HCT116 (cell line): Measurements from ENCODE around the gene DCDC2C. TPM values are rescaled to one million over a fixed set of nuclear protein-coding genes. Genes with fewer than 3 reads are reported as not detected.

ENCODE experiments used
- ATAC-seq: fragments of 200-7000 bp; cut with Tn5 transposase; 2 replicates; pipeline ENCODE4 v1.9.1; 2020; ENCODE audit warnings: mild to moderate bottlenecking, moderate library complexity
- BruUV-seq: library from RNA; stranded (reverse); fragments of 400-500 nt; replicated peaks from 2 replicates; lab custom pipeline; 2021; lab: Mats Ljungman, UMichigan
- CTCF ChIA-PET: fragments of 300-600 bp; sonication (Branson Sonifier 250); formaldehyde crosslinking; loops from one replicate; lab custom pipeline; 2021; ENCODE audit warnings: antibody characterized with exemption; lab: Charles Lee
- POLR2A ChIA-PET: fragments of 300-600, 350-600 bp; sonication (Branson Sonifier 250); formaldehyde crosslinking; loops from one replicate; lab custom pipeline; 2021; ENCODE audit warnings: antibody characterized with exemption; lab: Charles Lee
- RAD21 ChIA-PET, 2 experiments: fragments of 300-600 bp; sonication (Branson Sonifier 250); formaldehyde crosslinking; loops; one replicate each; lab custom pipeline; 2023; ENCODE audit warnings: low total read pairs in 2 of 2; ENCODE audit not compliant: uncharacterized antibody in 2 of 2, unreplicated experiment in 2 of 2, low non-redundant PET in 1 of 2; lab: Charles Lee
- DNase-seq: peaks from one replicate; pipeline ENCODE4 v3.0.0-alpha.2; 2010; ENCODE audit warnings: low read depth, low spot score
- H2AFZ ChIP-seq: fragments of 200-600 bp; shearing (Covaris generic), sonication (generic); 2 replicates; pipeline ENCODE4 v1.6.1; 2017; ENCODE audit warnings: low read depth, mixed run types, mixed read lengths, antibody characterized with exemption, low read length; ENCODE audit not compliant: poor library complexity, severe bottlenecking
- H3K27ac ChIP-seq: 2 replicates; pipeline ENCODE4 v1.5.1; 2012; ENCODE audit warnings: low read depth, low read length
- H3K27me3 ChIP-seq: fragments of 200-600 bp; sonication (generic); 2 replicates; pipeline ENCODE4 v1.6.1; 2016; ENCODE audit warnings: mixed run types, low read length, mixed read lengths; ENCODE audit not compliant: insufficient read depth
- H3K36me3 ChIP-seq, 2 experiments: fragments of 200-500 bp in 1 of 2; fragments of 200-600 bp in 1 of 2; sonication (Bioruptor generic) in 1 of 2; sonication (generic) in 1 of 2; 2 replicates each; pipeline versions ENCODE4 v1.5.1 to v1.6.1; 2014 to 2016; ENCODE audit warnings: low read length in 2 of 2, inconsistent platforms in 1 of 2, mixed read lengths in 1 of 2, mixed run types in 1 of 2; ENCODE audit not compliant: insufficient read depth in 2 of 2, control insufficient read depth in 1 of 2
- H3K4me1 ChIP-seq, 2 experiments: fragments of 200-600 bp in 1 of 2; sonication (generic) in 1 of 2; 2 replicates each; pipeline versions ENCODE4 v1.5.1 to v1.6.1; 2012 to 2017; ENCODE audit warnings: low read length in 2 of 2, inconsistent platforms in 1 of 2, mild to moderate bottlenecking in 1 of 2, mixed read lengths in 1 of 2, mixed run types in 1 of 2, moderate library complexity in 1 of 2; ENCODE audit not compliant: insufficient read depth in 2 of 2, control insufficient read depth in 1 of 2
- H3K4me2 ChIP-seq: fragments of 200-600 bp; sonication (generic); 2 replicates; pipeline ENCODE4 v1.6.1; 2017; ENCODE audit warnings: mixed run types, low read length, mixed read lengths
- H3K4me3 ChIP-seq, 2 experiments: fragments of 200-600 bp in 1 of 2; sonication (generic) in 1 of 2; replicated peaks in 1 of 2; 2 replicates each; pipeline ENCODE4 v1.5.1; 2011 to 2016; ENCODE audit warnings: low read length in 2 of 2, control low read depth in 1 of 2, low read depth in 1 of 2, mild to moderate bottlenecking in 1 of 2, mixed read lengths in 1 of 2, mixed run types in 1 of 2
- H3K79me2 ChIP-seq: fragments of 200-600 bp; sonication (generic); 2 replicates; pipeline ENCODE4 v1.6.1; 2017; ENCODE audit warnings: mild to moderate bottlenecking, mixed run types, low read length, moderate library complexity, mixed read lengths; ENCODE audit not compliant: insufficient read depth
- H3K9ac ChIP-seq: fragments of 200-600 bp; sonication (generic); 2 replicates; pipeline ENCODE4 v1.6.1; 2016; ENCODE audit warnings: low read length, mixed read lengths
- H3K9me2 ChIP-seq: fragments of 200-600 bp; sonication (generic), shearing (Covaris generic); 2 replicates; pipeline ENCODE4 v1.6.1; 2017; ENCODE audit warnings: mixed run types, mild to moderate bottlenecking, moderate library complexity; ENCODE audit not compliant: insufficient read depth
- H3K9me3 ChIP-seq, 2 experiments: fragments of 200-500 bp in 1 of 2; fragments of 200-600 bp in 1 of 2; sonication (Bioruptor generic) in 1 of 2; sonication (generic) in 1 of 2; 2 replicates each; pipeline ENCODE4 v1.6.1; 2014 to 2017; ENCODE audit warnings: low read length in 2 of 2, mixed read lengths in 2 of 2, inconsistent platforms in 1 of 2, low read depth in 1 of 2, mild to moderate bottlenecking in 1 of 2, mixed run types in 1 of 2, moderate library complexity in 1 of 2; ENCODE audit not compliant: control insufficient read depth in 1 of 2, insufficient read depth in 1 of 2
- H4K20me1 ChIP-seq: fragments of 200-600 bp; sonication (generic), shearing (Covaris generic); 2 replicates; pipeline ENCODE4 v1.6.1; 2017; ENCODE audit warnings: mixed run types, mild to moderate bottlenecking, moderate library complexity; ENCODE audit not compliant: insufficient read depth
- CBX3 ChIP-seq: IDR thresholded peaks from 2 replicates; pipeline ENCODE4 v1.6.1; 2012; ENCODE audit warnings: low read depth
- EGR1 ChIP-seq: IDR thresholded peaks from 2 replicates; pipeline ENCODE4 v1.6.1; 2012; ENCODE audit warnings: low read depth
- ELF1 ChIP-seq: IDR thresholded peaks from 2 replicates; pipeline ENCODE4 v1.6.1; 2012; ENCODE audit warnings: low read depth, borderline replicate concordance
- EZH2phosphoT487 ChIP-seq: fragments of 200-600 bp; IDR thresholded peaks from 2 replicates; pipeline ENCODE4 v1.6.1; 2018; ENCODE audit warnings: antibody characterized with exemption, borderline replicate concordance
- FOSL1 ChIP-seq: IDR thresholded peaks from 2 replicates; pipeline ENCODE4 v1.6.1; 2012; ENCODE audit warnings: low read depth
- POLR2A ChIP-seq: IDR thresholded peaks from 2 replicates; pipeline ENCODE4 v1.7.0; 2011; ENCODE audit warnings: borderline replicate concordance; ENCODE audit not compliant: insufficient read depth, insufficient read length; ENCODE audit errors: extremely low read depth
- SP1 ChIP-seq: IDR thresholded peaks from 2 replicates; pipeline ENCODE4 v1.6.1; 2012; ENCODE audit warnings: low read depth
- TCF7L2 ChIP-seq: IDR thresholded peaks from 2 replicates; pipeline ENCODE4 v1.7.0; 2011; ENCODE audit warnings: borderline replicate concordance, inconsistent platforms; ENCODE audit not compliant: insufficient read depth, insufficient read length; ENCODE audit errors: extremely low read depth
- ZBTB33 ChIP-seq: IDR thresholded peaks from 2 replicates; pipeline ENCODE4 v1.6.1; 2011; ENCODE audit warnings: mild to moderate bottlenecking, low read length, moderate library complexity; ENCODE audit not compliant: insufficient replicate concordance; ENCODE audit errors: extremely low read depth
- ZNF274 ChIP-seq: fragments of 200-500 bp; sonication (Bioruptor generic); IDR thresholded peaks from 2 replicates; pipeline ENCODE4 v1.6.1; 2014; ENCODE audit warnings: mild to moderate bottlenecking, low read depth, low read length, inconsistent platforms
- intact Hi-C: fragments of 100-400 bp; cut with micrococcal nuclease; formaldehyde crosslinking; loops from 2 replicates; pipeline ENCODE4 v1.10.0; 2022
- total RNA-seq: library from RNA; stranded (reverse); gene quantifications from one replicate; pipeline ENCODE4 v1.2.1, GENCODE V29; 2021; ENCODE audit not compliant: unreplicated experiment

DCDC2C gene
- total RNA-seq, 1 experiment from 2014 or later: not detected

- H2AFZ ChIP-seq: no peak overlapping the region
- peaks cover 13% of the 10 kb centered on the region for H3K27me3 ChIP-seq
- H3K27ac ChIP-seq: no peak overlapping the region
- TF ChIP-seq SP1 (no peak), FOSL1 (no peak), TCF7L2 (no peak), ZBTB33 (no peak), ELF1 (no peak), ZNF274 (no peak), EGR1 (no peak), CBX3 (no peak), EZH2phosphoT487 (no peak), POLR2A (no peak)
- H3K9me3 ChIP-seq: no peaks in the 10 kb centered on the region
- no peak overlapping the region for H3K4me2 ChIP-seq
- no peaks in the 10 kb centered on the region for H3K4me1 ChIP-seq
- DNase-seq (no peak), ATAC-seq (no peak)
- no TSS peak for BruUV-seq
- H4K20me1 ChIP-seq: no peaks in the 10 kb centered on the region
- H3K36me3 ChIP-seq: no peaks in the 10 kb centered on the region
- ChIA-PET POLR2A (no interaction called here), CTCF (no interaction called here), RAD21 (no interaction called here)
- intact Hi-C loops: no loop called here
- H3K79me2 ChIP-seq: no peaks in the 10 kb centered on the region
- no peaks in the 10 kb centered on the region for H3K9me2 ChIP-seq
- H3K9ac ChIP-seq: no peak overlapping the region
- no peak overlapping the region for H3K4me3 ChIP-seq
Measured at GRCh38 chr2:3849213-3849612, 145.8 kb downstream of the DCDC2C start.
